ENCODE results near the gene FANCM.

DNA sequence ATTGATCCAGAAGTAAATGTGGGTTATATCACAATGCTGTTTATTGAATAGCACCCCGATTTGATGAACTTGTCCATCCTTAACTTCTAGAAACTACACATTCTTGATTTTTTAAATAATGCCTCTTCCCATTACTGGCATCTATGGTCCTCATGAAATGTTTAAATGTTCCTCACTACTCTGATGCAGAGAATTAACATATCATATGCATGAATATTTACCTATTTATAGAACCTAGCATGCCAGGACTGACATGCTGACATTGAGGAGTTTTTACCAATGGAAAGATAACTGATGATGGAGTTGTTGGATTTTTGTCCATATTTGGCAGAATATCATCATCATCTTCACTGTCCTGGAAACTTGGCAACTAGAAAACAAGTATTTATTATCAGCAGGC lies 74.4 kb downstream of the FANCM start:
- TF ChIP-seq, protein P1, sequence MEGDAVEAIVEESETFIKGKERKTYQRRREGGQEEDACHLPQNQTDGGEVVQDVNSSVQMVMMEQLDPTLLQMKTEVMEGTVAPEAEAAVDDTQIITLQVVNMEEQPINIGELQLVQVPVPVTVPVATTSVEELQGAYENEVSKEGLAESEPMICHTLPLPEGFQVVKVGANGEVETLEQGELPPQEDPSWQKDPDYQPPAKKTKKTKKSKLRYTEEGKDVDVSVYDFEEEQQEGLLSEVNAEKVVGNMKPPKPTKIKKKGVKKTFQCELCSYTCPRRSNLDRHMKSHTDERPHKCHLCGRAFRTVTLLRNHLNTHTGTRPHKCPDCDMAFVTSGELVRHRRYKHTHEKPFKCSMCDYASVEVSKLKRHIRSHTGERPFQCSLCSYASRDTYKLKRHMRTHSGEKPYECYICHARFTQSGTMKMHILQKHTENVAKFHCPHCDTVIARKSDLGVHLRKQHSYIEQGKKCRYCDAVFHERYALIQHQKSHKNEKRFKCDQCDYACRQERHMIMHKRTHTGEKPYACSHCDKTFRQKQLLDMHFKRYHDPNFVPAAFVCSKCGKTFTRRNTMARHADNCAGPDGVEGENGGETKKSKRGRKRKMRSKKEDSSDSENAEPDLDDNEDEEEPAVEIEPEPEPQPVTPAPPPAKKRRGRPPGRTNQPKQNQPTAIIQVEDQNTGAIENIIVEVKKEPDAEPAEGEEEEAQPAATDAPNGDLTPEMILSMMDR (IDR thresholded peaks at IDR 0.05; ENCODE audit: low read length) = no peak
- no peak for TF ChIP-seq EZH2 (IDR thresholded peaks at IDR 0.05; ENCODE audit: borderline replicate concordance, low read length)
